GM13977 (cell line): ENCODE results near the gene EEFSEC.

Experiments
- DNase-seq: peaks from one replicate; pipeline ENCODE4 v3.0.0; 2012; ENCODE audit warnings: low spot score
- CTCF ChIP-seq: IDR thresholded peaks from 2 replicates; pipeline ENCODE4 v1.5.1; 2012; ENCODE audit warnings: mild to moderate bottlenecking, control low read depth; ENCODE audit not compliant: insufficient read depth; ENCODE audit errors: extremely low read depth, missing control alignments
- in situ Hi-C: fragments of 300-500 bp; cut with MboI; formaldehyde crosslinking; loops from one replicate; pipeline ENCODE4 v1.12.0; 2022; ENCODE audit warnings: low sequenced_read_pairs, low pct_unique_long_range_greater_than_20kb, mixed read lengths, inconsistent platforms; ENCODE audit not compliant: unreplicated experiment

EEFSEC gene

GRCh38 chr3:128296469-128297251, 143.4 kb downstream of the EEFSEC start:
- no peak for TF ChIP-seq CTCF
- in situ Hi-C loops = no loop called here

GRCh38 chr3:128297401-128298138, 144.3 kb downstream of the EEFSEC start:
- DNase-seq = no peak
- in situ Hi-C loops = no loop called here
- TF ChIP-seq CTCF = no peak

More at GRCh38 chr3:128296469-128297251, 143.4 kb downstream of the EEFSEC start:
- DNase-seq = no peak

GRCh38 chr3:128301186-128302023, 148.1 kb downstream of the EEFSEC start:
- no peak for DNase-seq
- in situ Hi-C loops = no loop called here
- no peak for TF ChIP-seq CTCF

GRCh38 chr3:128306481-128306880, 153.2 kb downstream of the EEFSEC start:
- no peak for TF ChIP-seq CTCF
- in situ Hi-C loops = no loop called here
- DNase-seq = no peak

- DNase-seq = no peak
Measured at GRCh38 chr3:128307029-128307633, 153.8 kb downstream of the EEFSEC start.

More at GRCh38 chr3:128307029-128307633, 153.8 kb downstream of the EEFSEC start:
- in situ Hi-C loops = no loop called here
- no peak for TF ChIP-seq CTCF
